Activated gamma-delta T cell (primary cell): ENCODE data around the gene SEC14L1.

Source experiments
- DNase-seq: peaks from one replicate; lab custom pipeline; 2025; lab: John Stamatoyannopoulos, UW

The SEC14L1 gene

GRCh38 chr17:77191244-77191643, 50.5 kb downstream of the SEC14L1 start:
- DNase-seq = no peak

- DNase-seq = no peak
Observed at GRCh38 chr17:77193653-77194052, 52.9 kb downstream of the SEC14L1 start.

GRCh38 chr17:77194179-77194578, 53.4 kb downstream of the SEC14L1 start:
- no peak for DNase-seq

GRCh38 chr17:77196251-77196650, 55.5 kb downstream of the SEC14L1 start:
- DNase-seq = no peak

GRCh38 chr17:77197115-77197514, 56.3 kb downstream of the SEC14L1 start:
- no peak for DNase-seq

GRCh38 chr17:77200711-77201110, 59.9 kb downstream of the SEC14L1 start:
- DNase-seq = no peak

GRCh38 chr17:77203436-77203835, 62.7 kb downstream of the SEC14L1 start:
- DNase-seq = no peak

GRCh38 chr17:77203846-77204245, 63.1 kb downstream of the SEC14L1 start:
- DNase-seq = no peak

GRCh38 chr17:77204536-77204935, 63.8 kb downstream of the SEC14L1 start:
- DNase-seq = no peak

GRCh38 chr17:77205396-77206125, 64.8 kb downstream of the SEC14L1 start:
- DNase-seq = no peak

- DNase-seq = no peak
Observed at GRCh38 chr17:77206158-77206956, 65.6 kb downstream of the SEC14L1 start.

GRCh38 chr17:77207689-77208216, 67.0 kb downstream of the SEC14L1 start:
- no peak for DNase-seq

- DNase-seq = no peak
Observed at GRCh38 chr17:77208217-77208808, 67.5 kb downstream of the SEC14L1 start.

GRCh38 chr17:77208856-77209255, 68.1 kb downstream of the SEC14L1 start:
- no peak for DNase-seq

- no peak for DNase-seq
Observed at GRCh38 chr17:77209330-77209748, 68.6 kb downstream of the SEC14L1 start.

GRCh38 chr17:77210331-77210730, 69.6 kb downstream of the SEC14L1 start:
- no peak for DNase-seq

GRCh38 chr17:77210946-77211541, 70.3 kb downstream of the SEC14L1 start:
- DNase-seq = no peak

- no peak for DNase-seq
Observed at GRCh38 chr17:77211681-77212080, 70.9 kb downstream of the SEC14L1 start.

- DNase-seq = no peak
Observed at GRCh38 chr17:77212081-77212832, 71.5 kb downstream of the SEC14L1 start.

GRCh38 chr17:77212833-77213777, 72.3 kb downstream of the SEC14L1 start:
- DNase-seq = no peak
